Uterus (tissue), 4 donors: ENCODE measurements around the gene SPNS2. TPM values are rescaled to one million over a fixed set of nuclear protein-coding genes. Genes with fewer than 3 reads are reported as not detected.

Experiments used
- DNase-seq, 2 donors: peaks; one replicate each; pipeline ENCODE4 v3.0.0-alpha.2; 2019 to 2020
- H3K27ac ChIP-seq, 2 donors: fragments of 200-600 bp; sonication (generic); 1 replicate in 1 of 2; 2 replicates in 1 of 2; pipeline ENCODE4 v1.5.1; 2016 to 2018
- H3K27me3 ChIP-seq, 2 donors: fragments of 200-600 bp; sonication (generic); one replicate each; pipeline ENCODE4 v1.5.1; 2018 to 2019; ENCODE audit warnings: control low read depth in 1 of 2
- H3K36me3 ChIP-seq, 2 donors: fragments of 200-600 bp; sonication (generic); one replicate each; pipeline ENCODE4 v1.5.1; 2019; ENCODE audit warnings: control low read depth in 1 of 2
- H3K4me1 ChIP-seq, 2 donors: fragments of 200-600 bp; sonication (generic); one replicate each; pipeline ENCODE4 v1.5.1; 2018 to 2019; ENCODE audit warnings: control low read depth in 1 of 2
- H3K4me3 ChIP-seq, 2 donors: fragments of 200-600 bp; sonication (generic); 1 replicate in 1 of 2; 2 replicates in 1 of 2; pipeline ENCODE4 v1.5.1; 2018 to 2019; ENCODE audit warnings: mild to moderate bottlenecking in 1 of 2
- H3K9me3 ChIP-seq, 2 donors: fragments of 200-600 bp; sonication (generic); one replicate each; pipeline ENCODE4 v1.5.1; 2019; ENCODE audit warnings: control low read depth in 1 of 2
- POLR2A ChIP-seq, 2 donors: fragments of 450-650 bp; IDR thresholded peaks; one replicate each; pipeline ENCODE4 v1.6.1; 2016; ENCODE audit warnings: antibody characterized with exemption in 2 of 2, mild to moderate bottlenecking in 1 of 2, moderate library complexity in 1 of 2
- intact Hi-C: fragments of 100-400 bp; cut with DNase I; formaldehyde crosslinking; loops from one replicate; pipeline ENCODE4 v1.15.1; 2023; ENCODE audit warnings: low total_unique reads
- total RNA-seq, 4 donors: library from RNA; depleted of rRNA in 3 of 4; stranded (reverse); fragments of >200 nt in 3 of 4; gene quantifications; one replicate each; pipeline versions ENCODE4 v1.1.0 to v1.2.4, GENCODE V29; 2014 to 2023
- TF ChIP-seq, protein P1 (sequence below), 4 experiments: fragments of 200-600 bp in 2 of 4; fragments of 450-650 bp in 2 of 4; sonication (generic) in 2 of 4; IDR thresholded peaks; one replicate each; pipeline ENCODE4 v1.5.1; 2016 to 2019; ENCODE audit warnings: antibody characterized with exemption in 4 of 4, mild to moderate bottlenecking in 2 of 4, moderate library complexity in 1 of 4
- donor health status: DM: yes; HTN: yes; CAD: no.

The SPNS2 gene
- total RNA-seq, 4 donors from 2014 or later: 3.8 to 40.5 (median 13.6) TPM

DNA sequence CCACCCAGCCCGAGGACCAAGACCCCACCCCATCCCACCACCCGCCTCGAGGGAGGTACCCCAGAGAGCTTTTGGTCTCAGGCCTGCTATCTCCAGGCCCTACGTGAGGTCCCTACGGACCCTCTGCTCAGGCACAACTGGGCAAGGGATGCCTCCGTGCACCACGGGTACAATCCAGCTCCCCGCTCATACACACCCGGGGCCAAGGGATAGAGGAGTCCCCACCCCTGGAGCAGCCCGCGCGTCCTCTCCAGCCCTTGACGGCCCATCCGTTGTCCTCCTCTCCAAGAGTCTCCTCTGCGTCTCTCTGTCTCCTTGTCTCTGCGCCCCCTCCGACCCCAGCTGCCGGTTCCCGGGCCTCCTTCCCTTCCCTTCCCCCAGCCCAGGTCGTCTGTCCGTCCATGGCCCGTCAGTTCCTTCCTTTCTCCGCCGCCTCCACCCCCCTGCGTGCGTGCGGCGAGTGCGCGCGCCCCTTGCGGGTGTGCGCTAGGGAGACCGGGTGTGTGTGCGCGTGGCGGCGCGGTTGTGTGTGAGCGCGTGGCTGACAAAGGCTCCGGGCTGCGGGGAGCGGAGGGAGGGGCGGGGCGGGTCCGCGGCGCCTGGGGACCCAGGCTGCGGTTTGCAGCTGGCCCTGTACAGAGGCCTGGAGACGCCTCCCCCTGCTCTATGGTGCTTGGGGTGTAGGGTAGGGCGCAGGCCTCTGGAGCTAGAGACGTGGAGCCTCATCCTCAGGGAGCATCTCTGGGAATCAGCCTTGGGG lies 930 bp downstream of the SPNS2 start:
- Histone ChIP-seq H3K27me3 (no peaks in the 10 kb centered on the region), H3K36me3 (no peaks in the 10 kb centered on the region), H3K9me3 (no peaks in the 10 kb centered on the region), H3K4me1 (no peaks in the 10 kb centered on the region), H3K4me3 (peak overlapping the region; percentile 22 to 29), H3K27ac (peak overlapping the region in 1 of 2 donors; percentile 39)
- no peak for DNase-seq
- intact Hi-C loops: no loop called here
- no peak for TF ChIP-seq POLR2A (IDR thresholded peaks at IDR 0.05)
- TF ChIP-seq, protein P1, sequence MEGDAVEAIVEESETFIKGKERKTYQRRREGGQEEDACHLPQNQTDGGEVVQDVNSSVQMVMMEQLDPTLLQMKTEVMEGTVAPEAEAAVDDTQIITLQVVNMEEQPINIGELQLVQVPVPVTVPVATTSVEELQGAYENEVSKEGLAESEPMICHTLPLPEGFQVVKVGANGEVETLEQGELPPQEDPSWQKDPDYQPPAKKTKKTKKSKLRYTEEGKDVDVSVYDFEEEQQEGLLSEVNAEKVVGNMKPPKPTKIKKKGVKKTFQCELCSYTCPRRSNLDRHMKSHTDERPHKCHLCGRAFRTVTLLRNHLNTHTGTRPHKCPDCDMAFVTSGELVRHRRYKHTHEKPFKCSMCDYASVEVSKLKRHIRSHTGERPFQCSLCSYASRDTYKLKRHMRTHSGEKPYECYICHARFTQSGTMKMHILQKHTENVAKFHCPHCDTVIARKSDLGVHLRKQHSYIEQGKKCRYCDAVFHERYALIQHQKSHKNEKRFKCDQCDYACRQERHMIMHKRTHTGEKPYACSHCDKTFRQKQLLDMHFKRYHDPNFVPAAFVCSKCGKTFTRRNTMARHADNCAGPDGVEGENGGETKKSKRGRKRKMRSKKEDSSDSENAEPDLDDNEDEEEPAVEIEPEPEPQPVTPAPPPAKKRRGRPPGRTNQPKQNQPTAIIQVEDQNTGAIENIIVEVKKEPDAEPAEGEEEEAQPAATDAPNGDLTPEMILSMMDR (IDR thresholded peaks at IDR 0.05): no peak

DNA sequence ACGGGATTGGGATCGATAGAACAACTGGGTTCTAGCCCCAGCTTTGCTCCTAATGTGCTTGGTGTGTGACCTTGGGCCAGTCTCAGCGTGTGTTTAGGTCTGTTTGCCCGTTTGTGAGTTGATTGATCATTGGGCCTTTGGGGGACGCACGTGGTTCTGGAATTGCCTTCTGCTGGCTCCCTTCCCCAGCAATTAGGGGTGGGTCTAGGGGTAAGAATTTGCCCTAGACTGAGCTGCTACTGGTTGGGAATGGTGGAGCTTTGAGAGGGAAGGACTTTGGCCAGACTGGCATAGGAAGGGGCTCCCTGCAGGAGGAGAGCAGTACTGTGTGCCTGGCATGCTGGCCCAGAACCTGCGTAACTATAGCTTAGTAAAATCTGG lies 1.5 kb downstream of the SPNS2 start:
- intact Hi-C loops: no loop called here
- Histone ChIP-seq H3K4me1 (no peaks in the 10 kb centered on the region), H3K36me3 (no peaks in the 10 kb centered on the region), H3K27me3 (no peaks in the 10 kb centered on the region), H3K9me3 (no peaks in the 10 kb centered on the region), H3K27ac (no peak overlapping the region), H3K4me3 (peak overlapping the region; percentile 22 to 29)
- TF ChIP-seq, protein P1 (IDR thresholded peaks at IDR 0.05): no peak
- DNase-seq: no peak

DNA sequence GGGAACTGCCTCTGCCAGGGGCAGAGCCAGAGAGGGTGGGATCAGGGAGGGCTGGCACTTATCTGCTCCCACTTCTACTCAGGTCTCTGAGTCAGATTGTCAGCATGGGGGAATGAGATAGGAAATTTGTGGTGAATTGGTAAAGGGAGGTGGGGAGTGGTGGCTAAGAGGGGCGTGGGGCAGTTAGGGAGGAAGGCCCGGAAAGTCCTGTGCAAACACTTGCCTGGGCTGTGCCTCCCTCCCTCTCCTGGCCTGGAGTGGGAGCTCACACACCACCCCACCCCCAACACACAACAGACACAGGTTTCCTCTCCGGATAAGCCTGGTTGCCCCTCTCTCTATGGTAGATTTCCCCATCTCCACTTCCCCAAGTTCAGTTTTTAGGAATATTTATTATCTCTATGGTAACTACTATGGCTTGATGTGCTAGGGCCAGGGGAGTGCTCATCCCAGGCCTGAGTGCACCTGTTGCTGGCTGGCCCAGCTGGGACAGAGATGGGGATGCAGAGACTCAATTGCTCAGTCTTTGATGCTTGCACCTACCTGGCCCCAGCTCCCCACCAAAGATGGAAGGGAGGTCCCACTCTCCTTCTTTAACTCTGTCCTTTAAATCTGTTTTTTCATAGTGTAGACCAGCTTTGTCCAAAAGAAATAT lies 2.7 kb downstream of the SPNS2 start:
- no peaks in the 10 kb centered on the region for H3K9me3 ChIP-seq
- H3K4me1 ChIP-seq: no peaks in the 10 kb centered on the region
- no peaks in the 10 kb centered on the region for H3K36me3 ChIP-seq
- no peaks in the 10 kb centered on the region for H3K27me3 ChIP-seq
- intact Hi-C loops: no loop called here
- H3K4me3 ChIP-seq: no peak overlapping the region
- H3K27ac ChIP-seq: peak overlapping the region in 1 of 2 donors; percentile 33
- no peak for TF ChIP-seq POLR2A (IDR thresholded peaks at IDR 0.05)
- TF ChIP-seq, protein P1 (IDR thresholded peaks at IDR 0.05): no peak
- DNase-seq: no peak

DNA sequence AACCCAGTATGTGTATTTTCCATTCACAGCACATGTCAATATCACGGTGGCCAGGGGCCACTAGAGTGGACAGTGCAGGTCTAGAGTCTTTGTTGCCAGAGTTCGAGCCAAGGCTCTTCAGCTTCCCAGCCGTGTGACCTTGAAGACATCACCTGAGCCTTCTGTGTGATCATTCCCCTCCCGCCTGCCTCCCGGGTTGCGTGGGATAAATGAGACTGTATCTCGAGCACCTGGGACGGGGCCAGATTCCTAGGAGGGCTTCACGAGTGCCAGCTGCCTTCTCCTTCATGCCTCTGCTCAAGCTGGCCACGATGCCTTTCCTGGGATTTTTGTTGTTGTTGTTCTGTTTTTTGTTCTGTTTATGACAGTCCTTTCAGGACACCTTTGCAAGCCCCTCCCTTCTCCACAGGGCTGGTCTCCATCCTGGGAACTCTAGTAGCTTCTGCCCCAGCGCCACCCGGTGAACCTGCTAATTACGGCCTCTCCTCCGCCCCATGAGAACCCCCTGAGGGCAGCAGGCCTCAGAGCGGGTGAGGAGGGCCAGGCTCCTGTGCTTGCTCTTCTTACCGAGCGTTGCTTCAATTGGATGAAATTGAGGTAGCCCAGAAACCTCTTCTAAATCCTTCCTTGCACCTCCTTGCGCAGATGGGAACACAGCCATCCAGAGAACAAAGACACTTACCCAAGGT lies 3.9 kb downstream of the SPNS2 start:
- intact Hi-C loops: no loop called here
- Histone ChIP-seq H3K4me1 (no peaks in the 10 kb centered on the region), H3K9me3 (no peaks in the 10 kb centered on the region), H3K4me3 (no peak overlapping the region), H3K36me3 (no peaks in the 10 kb centered on the region), H3K27ac (peak overlapping the region in 1 of 2 donors; percentile 29), H3K27me3 (no peaks in the 10 kb centered on the region)
- no peak for TF ChIP-seq POLR2A (IDR thresholded peaks at IDR 0.05)
- TF ChIP-seq, protein P1 (IDR thresholded peaks at IDR 0.05): no peak
- no peak for DNase-seq
